ENCODE results near the gene RPS14. TPM values are rescaled to one million over a fixed set of nuclear protein-coding genes. Genes with fewer than 3 reads are reported as not detected.

Gene RPS14
- total and polyA plus RNA-seq, 2 of the 8 experiments (the other 6 are each of a cell fraction or from before 2014, with no cell fraction given) = 2,548 to 6,423 TPM

DNA sequence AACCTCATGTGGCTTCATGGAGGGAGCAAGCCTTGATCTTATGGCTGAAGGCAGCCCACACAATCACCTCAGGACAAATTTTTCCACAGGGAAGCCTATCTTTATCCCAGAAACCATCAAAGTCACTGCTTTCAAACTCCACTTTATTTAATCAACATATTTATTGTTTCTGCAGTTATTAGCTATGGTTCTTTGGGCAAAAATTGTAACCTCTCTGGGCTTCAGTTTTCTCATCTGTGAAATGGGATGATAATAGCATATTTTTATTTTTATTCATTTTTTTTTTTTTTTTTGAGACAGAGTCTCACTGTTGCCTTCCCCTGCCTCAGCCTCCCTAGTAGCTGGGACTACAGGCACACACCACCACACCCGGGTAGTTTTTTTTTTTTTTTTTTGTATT is 2.1 kb upstream of the RPS14 start:
- Histone ChIP-seq H3K4me2 (ENCODE audit: insufficient read depth in 1 of 2, low read depth in 2 of 2, low read length in 2 of 2) (no peak overlapping the region), H2BK20ac (ENCODE audit: low read length) (no peak overlapping the region), H2BK5ac (ENCODE audit: low read depth, low read length) (no peak overlapping the region), H3K4me3 (ENCODE audit: extremely low read depth in 1 of 4, insufficient read depth in 2 of 4, low read depth in 3 of 4, low read length in 4 of 4) (no peak overlapping the region), H2BK120ac (replicated peaks; ENCODE audit: low read depth, low read length) (no peak overlapping the region), H2AK5ac (ENCODE audit: low read depth, low read length) (no peak overlapping the region), H3K14ac (ENCODE audit: insufficient read length) (no peak overlapping the region), H3K18ac (ENCODE audit: extremely low read depth, low read length) (no peak overlapping the region), H3K79me2 (ENCODE audit: control insufficient read depth in 1 of 2, insufficient read depth in 2 of 2, low read length in 2 of 2) (peaks cover 14 to 29% of the 10 kb centered on the region in 2 experiments), H4K8ac (ENCODE audit: extremely low read depth, insufficient read depth, low read length) (no peak overlapping the region), H2BK12ac (ENCODE audit: low read depth, low read length) (no peak overlapping the region), H3K36me3 (ENCODE audit: control insufficient read depth in 2 of 4, insufficient read depth in 4 of 4, low read length in 3 of 4) (peaks cover 14 to 23% (median 18%) of the 10 kb centered on the region in 4 experiments), H3K4me1 (replicated peaks in 1 of 4; ENCODE audit: control insufficient read depth in 3 of 4, insufficient read depth in 4 of 4, low read length in 3 of 4) (peaks cover 0 to 14% (median 8%) of the 10 kb centered on the region in 4 experiments; a peak in 6 of 7 replicates), H2BK15ac (ENCODE audit: low read length) (no peak overlapping the region), H3K23ac (ENCODE audit: insufficient read length) (no peak overlapping the region), H3K4ac (replicated peaks; ENCODE audit: insufficient read length, low read depth, low read length) (no peak overlapping the region), H4K20me1 (replicated peaks in 1 of 2; ENCODE audit: control insufficient read depth in 1 of 2, insufficient read depth in 2 of 2, low read length in 2 of 2) (peaks cover 10 to 12% of the 10 kb centered on the region in 2 experiments), H3K9me3 (ENCODE audit: insufficient read depth in 2 of 2, low read depth in 1 of 2, low read length in 1 of 2) (no peaks in the 10 kb centered on the region), H3K9ac (replicated peaks in 1 of 4; ENCODE audit: extremely low read depth in 1 of 4, low read depth in 3 of 4, low read length in 3 of 4) (no peak overlapping the region), H3K27ac (ENCODE audit: low read depth, low read length) (no peak overlapping the region), H4K5ac (ENCODE audit: insufficient read length, low read depth, low read length) (no peak overlapping the region), H3K23me2 (ENCODE audit: low read depth, low read length) (peaks cover 12% of the 10 kb centered on the region), H2AFZ (ENCODE audit: low read length) (no peak overlapping the region), H4K91ac (replicated peaks; ENCODE audit: insufficient read length, low read length) (no peak overlapping the region), H3K56ac (replicated peaks; ENCODE audit: insufficient read length, low read depth, low read length) (no peak overlapping the region), H3K27me3 (replicated peaks in 1 of 4; ENCODE audit: control insufficient read depth in 3 of 4, extremely low read depth in 1 of 4, insufficient read depth in 3 of 4, low read length in 3 of 4) (no peaks in the 10 kb centered on the region), H3K79me1 (ENCODE audit: low read depth, low read length) (peaks cover 4% of the 10 kb centered on the region)
- ChIA-PET CTCF (ENCODE audit: partially characterized antibody) (interaction anchor here (0.6 to 4.2 kb wide), 7 partner anchors 12 to 779 kb away, joined by 4 to 24 read pairs (median 8); no protein-coding TSS in a partner anchor), POLR2A (ENCODE audit: partially characterized antibody) (interaction anchor here (0.6 to 5.0 kb wide), 3 partner anchors 8 to 109 kb away, joined by 3 to 70 read pairs (median 32); no protein-coding TSS in a partner anchor)
- WGBS, 2 experiments (ENCODE audit: extremely low coverage in 1 of 2, insufficient coverage in 1 of 2, insufficient read length in 1 of 2, insufficient replicate concordance in 2 of 2, low coverage in 1 of 2, low lambda C conversion rate in 2 of 2, missing lambda C conversion rate in 1 of 2) = 100% methylated on average over 1 of the region's 1 CpG; no CpG with 5 or more reads in 1 of the 2 experiments
- DNase-seq (ENCODE audit: low read depth in 1 of 2, low spot score in 2 of 2) = no peak
- FAIRE-seq = no peak
- TF ChIP-seq CEBPB (IDR thresholded peaks at IDR 0.05; ENCODE audit: low read depth, low read length) = no peak
- no peak for TF ChIP-seq BCL11A (IDR thresholded peaks at IDR 0.05; ENCODE audit: low read depth in 2 of 2, low read length in 2 of 2)
- TF ChIP-seq, protein P1, sequence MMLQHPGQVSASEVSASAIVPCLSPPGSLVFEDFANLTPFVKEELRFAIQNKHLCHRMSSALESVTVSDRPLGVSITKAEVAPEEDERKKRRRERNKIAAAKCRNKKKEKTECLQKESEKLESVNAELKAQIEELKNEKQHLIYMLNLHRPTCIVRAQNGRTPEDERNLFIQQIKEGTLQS (IDR thresholded peaks at IDR 0.05; ENCODE audit: insufficient read depth, low read depth, low read length) = no peak
- no peak for TF ChIP-seq ZNF274 (IDR thresholded peaks at IDR 0.05; ENCODE audit: borderline replicate concordance, extremely low read depth, low read length)
- no peak for TF ChIP-seq TEAD4 (IDR thresholded peaks at IDR 0.05; ENCODE audit: low read depth, low read length)
- no peak for TF ChIP-seq RBBP5 (IDR thresholded peaks at IDR 0.05; ENCODE audit: borderline replicate concordance, low read depth, low read length)
- TF ChIP-seq EP300 (IDR thresholded peaks at IDR 0.05; ENCODE audit: borderline replicate concordance in 1 of 2, low read depth in 2 of 2, low read length in 2 of 2) = no peak
- no peak for TF ChIP-seq TAF7 (optimal IDR thresholded peaks at IDR 0.05; ENCODE audit: borderline replicate concordance, low read depth, low read length)
